ENCODE results near the gene YJU2. TPM values are rescaled to one million over a fixed set of nuclear protein-coding genes. Genes with fewer than 3 reads are reported as not detected.

Gene YJU2
- total RNA-seq, 1 experiment from 2014 or later, result 28.1 TPM

DNA sequence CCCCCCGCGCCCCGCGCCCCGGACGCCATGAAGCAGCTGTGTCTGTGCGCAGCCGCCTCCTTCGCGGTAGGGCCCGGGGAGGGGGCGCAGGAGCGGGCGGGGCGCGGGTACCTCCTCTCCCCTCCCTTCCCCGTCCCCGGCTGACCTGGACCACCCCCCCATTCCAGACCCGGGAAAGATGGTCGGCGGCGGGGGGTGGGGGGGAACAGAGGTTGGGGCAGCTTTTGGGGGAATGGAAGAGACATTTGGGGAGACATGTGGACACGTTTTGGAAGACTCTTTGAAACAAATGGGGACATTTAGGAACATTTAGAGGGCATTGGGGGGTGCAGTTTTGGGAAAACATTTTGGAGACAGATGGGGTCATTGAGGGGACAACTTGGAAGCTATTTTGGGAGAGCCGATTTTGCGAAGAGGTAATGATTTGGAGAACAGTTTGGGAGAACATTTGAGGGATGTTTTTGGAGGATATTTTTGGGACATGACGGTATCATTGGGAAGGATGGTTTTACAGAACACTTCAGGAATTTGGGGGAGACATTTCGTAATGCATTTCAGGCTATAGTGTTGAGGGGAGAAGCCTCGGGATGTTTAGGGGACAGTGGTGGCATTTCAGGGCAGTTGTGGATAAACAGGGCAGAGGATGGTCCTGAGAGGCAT, 48.3 kb upstream of the YJU2 start:
- no peak overlapping the region for H3K27ac Mint-ChIP-seq (ENCODE audit: low read depth, unreplicated experiment)
- H3K36me3 Mint-ChIP-seq (ENCODE audit: insufficient read depth, unreplicated experiment), result no peaks in the 10 kb centered on the region
- POLR2A ChIA-PET, result no interaction called here
- H3K4me1 Mint-ChIP-seq (ENCODE audit: insufficient read depth, unreplicated experiment), result peaks cover 15% of the 10 kb centered on the region
- H3K4me3 Mint-ChIP-seq (ENCODE audit: unreplicated experiment), result no peak overlapping the region
- H3K27me3 Mint-ChIP-seq (ENCODE audit: insufficient read depth, unreplicated experiment), result peaks cover 62% of the 10 kb centered on the region
- TF ChIP-seq, protein P1, sequence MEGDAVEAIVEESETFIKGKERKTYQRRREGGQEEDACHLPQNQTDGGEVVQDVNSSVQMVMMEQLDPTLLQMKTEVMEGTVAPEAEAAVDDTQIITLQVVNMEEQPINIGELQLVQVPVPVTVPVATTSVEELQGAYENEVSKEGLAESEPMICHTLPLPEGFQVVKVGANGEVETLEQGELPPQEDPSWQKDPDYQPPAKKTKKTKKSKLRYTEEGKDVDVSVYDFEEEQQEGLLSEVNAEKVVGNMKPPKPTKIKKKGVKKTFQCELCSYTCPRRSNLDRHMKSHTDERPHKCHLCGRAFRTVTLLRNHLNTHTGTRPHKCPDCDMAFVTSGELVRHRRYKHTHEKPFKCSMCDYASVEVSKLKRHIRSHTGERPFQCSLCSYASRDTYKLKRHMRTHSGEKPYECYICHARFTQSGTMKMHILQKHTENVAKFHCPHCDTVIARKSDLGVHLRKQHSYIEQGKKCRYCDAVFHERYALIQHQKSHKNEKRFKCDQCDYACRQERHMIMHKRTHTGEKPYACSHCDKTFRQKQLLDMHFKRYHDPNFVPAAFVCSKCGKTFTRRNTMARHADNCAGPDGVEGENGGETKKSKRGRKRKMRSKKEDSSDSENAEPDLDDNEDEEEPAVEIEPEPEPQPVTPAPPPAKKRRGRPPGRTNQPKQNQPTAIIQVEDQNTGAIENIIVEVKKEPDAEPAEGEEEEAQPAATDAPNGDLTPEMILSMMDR (IDR thresholded peaks at IDR 0.05; ENCODE audit: unreplicated experiment), result no peak
- DNase-seq (ENCODE audit: unreplicated experiment), result no peak
- H3K9me3 Mint-ChIP-seq (ENCODE audit: unreplicated experiment), result peaks cover 10% of the 10 kb centered on the region
- BruUV-seq (replicated peaks), result no TSS peak
- intact Hi-C loops (cut with micrococcal nuclease), result no loop called here
- CTCF ChIA-PET, result no interaction called here

DNA sequence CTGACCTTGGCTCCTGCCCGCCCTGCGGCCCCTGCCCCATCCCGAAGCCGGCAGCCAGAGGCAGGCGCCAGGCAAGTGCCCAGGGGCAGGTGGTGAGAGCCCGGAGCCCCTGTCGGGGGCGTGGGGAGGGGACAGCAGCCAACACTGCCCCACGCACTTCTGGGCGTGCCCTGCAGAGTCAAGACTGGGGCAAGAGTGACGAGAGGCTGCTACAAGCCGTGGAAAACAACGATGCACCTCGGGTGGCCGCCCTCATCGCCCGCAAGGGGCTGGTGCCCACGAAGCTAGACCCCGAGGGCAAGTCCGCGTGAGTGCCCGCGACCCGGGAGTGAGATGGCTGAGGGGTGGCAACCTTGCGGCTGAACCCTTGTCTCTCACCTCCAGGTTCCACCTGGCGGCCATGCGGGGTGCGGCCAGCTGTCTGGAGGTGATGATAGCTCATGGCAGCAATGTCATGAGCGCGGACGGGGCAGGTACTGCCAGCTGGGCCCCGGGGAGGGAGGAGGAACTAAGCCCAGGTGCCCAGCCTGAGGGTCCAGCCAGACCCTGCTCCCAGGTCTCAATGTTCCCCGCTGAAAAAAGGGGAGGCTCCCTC, 47.1 kb upstream of the YJU2 start:
- ChIA-PET POLR2A (interaction anchor here (0.6 kb wide), 1 partner anchor 471 kb away, joined by 3 read pairs; no protein-coding TSS in a partner anchor), CTCF (interaction anchor here (0.5 to 2.6 kb wide), 3 partner anchors 31 to 190 kb away, joined by 3 to 16 read pairs (median 3); no protein-coding TSS in a partner anchor)
- peaks cover 16% of the 10 kb centered on the region for H3K4me1 Mint-ChIP-seq (ENCODE audit: insufficient read depth, unreplicated experiment)
- H3K9me3 Mint-ChIP-seq (ENCODE audit: unreplicated experiment), result peaks cover 10% of the 10 kb centered on the region
- H3K36me3 Mint-ChIP-seq (ENCODE audit: insufficient read depth, unreplicated experiment), result no peaks in the 10 kb centered on the region
- H3K27me3 Mint-ChIP-seq (ENCODE audit: insufficient read depth, unreplicated experiment), result peaks cover 53% of the 10 kb centered on the region
- no peak overlapping the region for H3K27ac Mint-ChIP-seq (ENCODE audit: low read depth, unreplicated experiment)
- H3K4me3 Mint-ChIP-seq (ENCODE audit: unreplicated experiment), result no peak overlapping the region
- intact Hi-C loops (cut with micrococcal nuclease), result loop anchor here (5.0 to 10.0 kb wide), 2 partner anchors 135 to 347 kb away; partner anchors contain the start of gene ZBTB7A
- TF ChIP-seq, protein P1 (IDR thresholded peaks at IDR 0.05; ENCODE audit: unreplicated experiment), result no peak
- DNase-seq (ENCODE audit: unreplicated experiment), result no peak
- BruUV-seq (replicated peaks), result no TSS peak

DNA sequence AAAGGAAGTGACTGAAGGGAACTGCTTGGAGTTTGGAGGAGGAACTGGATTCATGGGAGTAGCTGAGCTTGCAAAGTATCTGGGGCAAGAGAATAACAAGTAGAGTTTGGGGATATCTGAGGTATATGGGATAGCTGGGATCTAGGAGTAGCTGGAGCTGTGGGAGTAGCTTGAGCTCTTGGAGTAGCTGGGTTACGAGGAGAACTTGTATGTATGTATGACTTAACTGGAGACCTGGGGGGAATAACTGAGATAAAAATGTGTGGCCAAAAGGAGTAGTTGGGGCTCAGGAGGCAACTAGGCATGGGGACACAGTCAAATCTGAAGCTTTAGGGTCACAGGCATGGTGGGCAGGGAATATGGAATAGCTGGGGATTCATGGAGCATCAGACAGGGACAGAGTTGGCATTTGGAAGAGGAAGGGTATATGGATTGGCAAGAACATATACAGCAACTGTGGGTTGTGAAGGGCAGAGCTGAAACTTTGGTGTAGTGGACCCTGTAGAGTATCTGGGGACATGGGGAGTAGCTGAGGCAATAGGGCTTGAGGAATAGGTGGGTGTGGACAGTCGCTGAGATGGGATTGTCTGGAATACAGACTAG, 45.8 kb upstream of the YJU2 start:
- ChIA-PET CTCF (interaction anchor here (0.6 to 2.6 kb wide), 7 partner anchors 14 to 439 kb away, joined by 3 to 16 read pairs (median 4); partner anchors contain the start of gene EEF2), POLR2A (interaction anchor here (0.5 to 2.2 kb wide), 3 partner anchors 213 to 701 kb away, joined by 3 to 14 read pairs (median 8); partner anchors contain the start of genes DOHH and EEF2)

More for the DNA sequence above, 45.8 kb upstream of the YJU2 start:
- Mint-ChIP-seq H3K36me3 (ENCODE audit: insufficient read depth, unreplicated experiment) (no peaks in the 10 kb centered on the region), H3K27ac (ENCODE audit: low read depth, unreplicated experiment) (no peak overlapping the region), H3K27me3 (ENCODE audit: insufficient read depth, unreplicated experiment) (peaks cover 49% of the 10 kb centered on the region), H3K4me3 (ENCODE audit: unreplicated experiment) (no peak overlapping the region), H3K9me3 (ENCODE audit: unreplicated experiment) (peaks cover 10% of the 10 kb centered on the region), H3K4me1 (ENCODE audit: insufficient read depth, unreplicated experiment) (peaks cover 16% of the 10 kb centered on the region)
- no TSS peak for BruUV-seq (replicated peaks)
- TF ChIP-seq, protein P1 (IDR thresholded peaks at IDR 0.05; ENCODE audit: unreplicated experiment), result no peak
- DNase-seq (ENCODE audit: unreplicated experiment), result no peak
- intact Hi-C loops (cut with micrococcal nuclease), result loop anchor here (5.0 to 10.0 kb wide), 2 partner anchors 136 to 349 kb away; partner anchors contain the start of gene ZBTB7A
